Measurements from ENCODE around the gene RPL13A. TPM values are rescaled to one million over a fixed set of nuclear protein-coding genes. Genes with fewer than 3 reads are reported as not detected.

The RPL13A gene
- total and polyA plus RNA-seq, 2 of the 13 experiments (the other 11 are each of a cell fraction or from before 2014, with no cell fraction given): 2,601 to 3,407 TPM

- ChIA-PET CTCF (ENCODE audit: low intra/inter-chr PET ratio, low total read pairs) (no interaction called here), POLR2A (interaction anchor here (1.3 kb wide), 1 partner anchor 12 kb away, joined by 3 read pairs; the partner anchor contains the start of gene ALDH16A1)
- no peaks in the 10 kb centered on the region for H4K20me1 ChIP-seq (ENCODE audit: insufficient read depth, low read length)
- no peaks in the 10 kb centered on the region for H3K9me3 ChIP-seq (ENCODE audit: low read length)
- TF ChIP-seq KIAA2018 (CRISPR knock-in tag; IDR thresholded peaks at IDR 0.05; ENCODE audit: borderline replicate concordance) (no peak), CHD2 (IDR thresholded peaks at IDR 0.05; ENCODE audit: low read depth, low read length) (no peak), NR2F1 (CRISPR knock-in tag; IDR thresholded peaks at IDR 0.05) (no peak), TEAD3 (CRISPR knock-in tag; optimal IDR thresholded peaks at IDR 0.05; ENCODE audit: borderline replicate concordance) (no peak), GRHL1 (CRISPR knock-in tag; conservative IDR thresholded peaks at IDR 0.05) (no peak), MZF1 (CRISPR knock-in tag; IDR thresholded peaks at IDR 0.05; ENCODE audit: borderline replicate concordance) (no peak), DDIT3 (CRISPR knock-in tag; IDR thresholded peaks at IDR 0.05) (no peak), E2F1 (CRISPR knock-in tag; IDR thresholded peaks at IDR 0.05) (no peak)
- 80% methylated on average over 1 of the region's 3 CpGs for whole genome bisulfite sequencing (ENCODE audit: low lambda C conversion rate)
- no peak overlapping the region for H3K4me3 ChIP-seq (replicated peaks in 1 of 3; ENCODE audit: insufficient read depth in 1 of 3, low read depth in 2 of 3, low read length in 3 of 3)
- H3K79me2 ChIP-seq (ENCODE audit: insufficient read depth, low read length): no peaks in the 10 kb centered on the region
- no peak overlapping the region for H3K4me2 ChIP-seq (ENCODE audit: low read depth, low read length)
- no peak overlapping the region for H3K27ac ChIP-seq (ENCODE audit: extremely low read length, insufficient read depth, low read length)
- DNase-seq (ENCODE audit: low spot score) (no peak), FAIRE-seq (no peak), ATAC-seq (no peak)
- in situ Hi-C loops (cut with HindIII; ENCODE audit: extremely low pct_ligation_motif_present, low pct_unique_long_range_greater_than_20kb): no loop called here
- H3K27me3 ChIP-seq (ENCODE audit: control insufficient read depth in 1 of 2, insufficient read depth in 2 of 2, low read length in 2 of 2): no peaks in the 10 kb centered on the region
- intact Hi-C loops (cut with micrococcal nuclease; ENCODE audit: unreplicated experiment): no loop called here
- H2AFZ ChIP-seq (ENCODE audit: low read length): no peak overlapping the region
- H3K4me1 ChIP-seq (ENCODE audit: insufficient read depth, low read length): no peaks in the 10 kb centered on the region
- H3K36me3 ChIP-seq (replicated peaks in 1 of 2; ENCODE audit: control insufficient read depth in 1 of 2, insufficient read depth in 2 of 2, low read length in 2 of 2): peaks cover 1 to 6% of the 10 kb centered on the region in 2 experiments; a peak in 2 of 5 replicates
- BruUV-seq (replicated peaks): no TSS peak
- H3K9ac ChIP-seq (ENCODE audit: insufficient read depth, low read depth, low read length): no peak overlapping the region
These were observed 22.0 kb upstream of the RPL13A start for GRCh38 chr19:49465371-49465770.

All from HepG2 (cell line).